ENCODE results near the gene RASEF.
A peak's percentile ranks its signal among the peaks of the same experiment; 100 is the strongest.
"Not testable (repeated sequence)": the region's sequence is repeated elsewhere in the genome, so short reads cannot be mapped to it uniquely, and the experiment has no call there.

Gene RASEF

DNA sequence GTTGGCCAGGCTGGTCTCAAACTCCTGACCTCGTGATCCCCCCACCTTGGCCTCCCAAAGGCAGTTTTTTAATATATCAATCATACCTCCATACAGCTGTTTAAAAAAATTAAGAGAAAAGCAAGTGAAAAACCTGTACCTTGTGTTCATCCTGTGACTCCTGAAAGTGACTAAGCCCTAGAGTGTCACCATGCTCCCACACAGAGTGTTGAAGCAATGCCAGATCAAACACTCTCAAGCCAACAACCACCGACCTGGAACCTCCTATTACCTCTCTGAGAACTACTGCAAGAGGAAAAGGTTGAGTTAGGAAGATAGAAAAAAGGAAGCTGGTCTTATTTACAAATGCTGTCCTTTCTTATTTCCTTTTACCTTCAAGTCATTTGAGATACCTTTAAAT is 123.5 kb downstream of the RASEF start:
- Histone ChIP-seq H3K9ac (no peak overlapping the region), H3K27ac (no peak overlapping the region), H3K27me3 (ENCODE audit: insufficient read depth, low read depth) (no peaks in the 10 kb centered on the region), H3K4me3 (IDR thresholded peaks at IDR 0.05; ENCODE audit: insufficient read depth, low read depth, low read length) (no peak overlapping the region), H2AFZ (ENCODE audit: low read depth) (no peak overlapping the region), H3K79me2 (ENCODE audit: insufficient read depth, low read depth) (no peaks in the 10 kb centered on the region), H4K20me1 (ENCODE audit: insufficient read depth) (no peaks in the 10 kb centered on the region), H3K4me2 (no peak overlapping the region), H3K36me3 (ENCODE audit: insufficient read depth) (no peaks in the 10 kb centered on the region), H3K4me1 (ENCODE audit: low read depth, poor library complexity, severe bottlenecking) (peaks cover 13% of the 10 kb centered on the region)
- TF ChIP-seq, protein P1, sequence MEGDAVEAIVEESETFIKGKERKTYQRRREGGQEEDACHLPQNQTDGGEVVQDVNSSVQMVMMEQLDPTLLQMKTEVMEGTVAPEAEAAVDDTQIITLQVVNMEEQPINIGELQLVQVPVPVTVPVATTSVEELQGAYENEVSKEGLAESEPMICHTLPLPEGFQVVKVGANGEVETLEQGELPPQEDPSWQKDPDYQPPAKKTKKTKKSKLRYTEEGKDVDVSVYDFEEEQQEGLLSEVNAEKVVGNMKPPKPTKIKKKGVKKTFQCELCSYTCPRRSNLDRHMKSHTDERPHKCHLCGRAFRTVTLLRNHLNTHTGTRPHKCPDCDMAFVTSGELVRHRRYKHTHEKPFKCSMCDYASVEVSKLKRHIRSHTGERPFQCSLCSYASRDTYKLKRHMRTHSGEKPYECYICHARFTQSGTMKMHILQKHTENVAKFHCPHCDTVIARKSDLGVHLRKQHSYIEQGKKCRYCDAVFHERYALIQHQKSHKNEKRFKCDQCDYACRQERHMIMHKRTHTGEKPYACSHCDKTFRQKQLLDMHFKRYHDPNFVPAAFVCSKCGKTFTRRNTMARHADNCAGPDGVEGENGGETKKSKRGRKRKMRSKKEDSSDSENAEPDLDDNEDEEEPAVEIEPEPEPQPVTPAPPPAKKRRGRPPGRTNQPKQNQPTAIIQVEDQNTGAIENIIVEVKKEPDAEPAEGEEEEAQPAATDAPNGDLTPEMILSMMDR (conservative IDR thresholded peaks at IDR 0.05; ENCODE audit: low read depth, low read length) = no peak

GRCh38 chr9:82938426-82939218 is 124.3 kb downstream of the RASEF start:
- H4K20me1 ChIP-seq (ENCODE audit: insufficient read depth) = no peaks in the 10 kb centered on the region
- no peak overlapping the region for H3K27ac ChIP-seq
- peaks cover 13% of the 10 kb centered on the region for H3K4me1 ChIP-seq (ENCODE audit: low read depth, poor library complexity, severe bottlenecking)
- no peak overlapping the region for H3K4me3 ChIP-seq (IDR thresholded peaks at IDR 0.05; ENCODE audit: insufficient read depth, low read depth, low read length)
- TF ChIP-seq, protein P1 (conservative IDR thresholded peaks at IDR 0.05; ENCODE audit: low read depth, low read length) = no peak
- H3K27me3 ChIP-seq (ENCODE audit: insufficient read depth, low read depth) = no peaks in the 10 kb centered on the region
- no peak overlapping the region for H3K4me2 ChIP-seq
- no peaks in the 10 kb centered on the region for H3K36me3 ChIP-seq (ENCODE audit: insufficient read depth)
- H2AFZ ChIP-seq (ENCODE audit: low read depth) = no peak overlapping the region
- H3K9ac ChIP-seq = no peak overlapping the region
- no peaks in the 10 kb centered on the region for H3K79me2 ChIP-seq (ENCODE audit: insufficient read depth, low read depth)

GRCh38 chr9:82936561-82936960 is 126.4 kb downstream of the RASEF start:
- not testable (repeated sequence) for H3K4me2 ChIP-seq; H3K27me3 ChIP-seq (ENCODE audit: insufficient read depth, low read depth); H3K4me3 ChIP-seq (IDR thresholded peaks at IDR 0.05; ENCODE audit: insufficient read depth, low read depth, low read length); H2AFZ ChIP-seq (ENCODE audit: low read depth); H3K9ac ChIP-seq; H3K79me2 ChIP-seq (ENCODE audit: insufficient read depth, low read depth); H4K20me1 ChIP-seq (ENCODE audit: insufficient read depth); H3K27ac ChIP-seq; H3K36me3 ChIP-seq (ENCODE audit: insufficient read depth)
- peaks cover 13% of the 10 kb centered on the region for H3K4me1 ChIP-seq (ENCODE audit: low read depth, poor library complexity, severe bottlenecking)

DNA sequence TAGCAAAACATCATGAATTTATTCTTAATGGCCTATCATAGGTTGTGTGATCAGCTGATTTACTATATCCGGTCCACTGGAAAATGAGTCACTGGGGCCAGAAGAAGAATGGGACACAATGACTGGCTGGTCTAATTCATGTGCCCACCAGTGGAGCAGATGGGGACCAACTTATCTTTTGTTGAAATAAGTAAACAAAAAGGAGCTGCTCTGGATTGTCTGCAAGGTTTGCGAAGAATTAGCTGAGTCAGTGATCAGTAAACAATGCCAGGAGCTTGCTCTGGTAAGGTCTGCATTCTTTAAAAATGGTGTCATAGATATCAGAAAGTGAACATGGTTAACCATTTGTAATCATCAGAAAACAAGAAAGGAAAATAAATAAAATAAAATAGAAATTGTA is 128.0 kb downstream of the RASEF start:
- Histone ChIP-seq H2AFZ (ENCODE audit: low read depth) (no peak overlapping the region), H3K9ac (no peak overlapping the region), H3K4me2 (peak overlapping the region; percentile 36; the same call in 1 of the 2 replicates), H3K4me1 (ENCODE audit: low read depth, poor library complexity, severe bottlenecking) (peaks cover 13% of the 10 kb centered on the region), H3K27ac (no peak overlapping the region), H3K4me3 (IDR thresholded peaks at IDR 0.05; ENCODE audit: insufficient read depth, low read depth, low read length) (no peak overlapping the region), H3K79me2 (ENCODE audit: insufficient read depth, low read depth) (no peaks in the 10 kb centered on the region), H4K20me1 (ENCODE audit: insufficient read depth) (no peaks in the 10 kb centered on the region), H3K27me3 (ENCODE audit: insufficient read depth, low read depth) (no peaks in the 10 kb centered on the region), H3K36me3 (ENCODE audit: insufficient read depth) (no peaks in the 10 kb centered on the region)
- TF ChIP-seq, protein P1 (conservative IDR thresholded peaks at IDR 0.05; ENCODE audit: low read depth, low read length) = no peak

GRCh38 chr9:82934025-82934424 is 128.9 kb downstream of the RASEF start:
- H3K27me3 ChIP-seq (ENCODE audit: insufficient read depth, low read depth); H3K9ac ChIP-seq; H3K27ac ChIP-seq; H3K79me2 ChIP-seq (ENCODE audit: insufficient read depth, low read depth); H3K36me3 ChIP-seq (ENCODE audit: insufficient read depth); H4K20me1 ChIP-seq (ENCODE audit: insufficient read depth); H3K4me3 ChIP-seq (IDR thresholded peaks at IDR 0.05; ENCODE audit: insufficient read depth, low read depth, low read length); H3K4me2 ChIP-seq; H2AFZ ChIP-seq (ENCODE audit: low read depth): not testable (repeated sequence)
- peaks cover 13% of the 10 kb centered on the region for H3K4me1 ChIP-seq (ENCODE audit: low read depth, poor library complexity, severe bottlenecking)
